Mesenchymal stem cell (in vitro differentiated cells and primary cell): Measurements from ENCODE around the gene ZNF317. TPM values are rescaled to one million over a fixed set of nuclear protein-coding genes. Genes with fewer than 3 reads are reported as not detected.

Source experiments
- DNase-seq: peaks from one replicate; pipeline ENCODE4 v3.0.0-alpha.2; 2013
- H2AFZ ChIP-seq: one replicate; pipeline ENCODE4 v1.6.1; 2013; ENCODE audit warnings: low read depth, mild to moderate bottlenecking, control low read depth, inconsistent platforms, low read length, moderate library complexity
- H2AK5ac ChIP-seq: 2 replicates; pipeline ENCODE4 v1.6.1; 2013; ENCODE audit warnings: low read length, moderate library complexity, mild to moderate bottlenecking, inconsistent platforms; ENCODE audit not compliant: severe bottlenecking
- H2BK120ac ChIP-seq: one replicate; pipeline ENCODE4 v1.6.1; 2013; ENCODE audit warnings: low read depth, mild to moderate bottlenecking, inconsistent platforms, low read length, moderate library complexity
- H2BK12ac ChIP-seq, 2 experiments: one replicate each; pipeline ENCODE4 v1.6.1; 2013; ENCODE audit warnings: inconsistent platforms in 2 of 2, low read length in 2 of 2, mild to moderate bottlenecking in 2 of 2, moderate library complexity in 2 of 2, control low read depth in 1 of 2
- H2BK15ac ChIP-seq: one replicate; pipeline ENCODE4 v1.6.1; 2013; ENCODE audit warnings: mild to moderate bottlenecking, low read depth, inconsistent platforms; ENCODE audit not compliant: poor library complexity, severe bottlenecking
- H2BK5ac ChIP-seq: 2 replicates; pipeline ENCODE4 v1.6.1; 2013; ENCODE audit warnings: low read depth, mild to moderate bottlenecking, low read length, control low read depth, inconsistent platforms; ENCODE audit not compliant: poor library complexity, severe bottlenecking
- H3K14ac ChIP-seq, 2 experiments: one replicate each; pipeline ENCODE4 v1.6.1; 2013; ENCODE audit warnings: inconsistent platforms in 2 of 2, low read length in 2 of 2, control low read depth in 1 of 2, mild to moderate bottlenecking in 1 of 2, moderate library complexity in 1 of 2
- H3K18ac ChIP-seq, 2 experiments: one replicate each; pipeline ENCODE4 v1.6.1; 2013; ENCODE audit warnings: inconsistent platforms in 2 of 2, low read length in 2 of 2, control low read depth in 1 of 2, low read depth in 1 of 2, mild to moderate bottlenecking in 1 of 2
- H3K23ac ChIP-seq, 2 experiments: one replicate each; pipeline ENCODE4 v1.6.1; 2013; ENCODE audit warnings: inconsistent platforms in 2 of 2, low read length in 2 of 2, mild to moderate bottlenecking in 2 of 2, moderate library complexity in 2 of 2, control low read depth in 1 of 2
- H3K27ac ChIP-seq: 2 replicates; pipeline ENCODE4 v1.5.1; 2013; ENCODE audit warnings: mild to moderate bottlenecking, moderate library complexity, low read length, control low read depth, inconsistent platforms; ENCODE audit not compliant: poor library complexity, severe bottlenecking
- H3K27me3 ChIP-seq, 2 experiments: 2 replicates each; pipeline versions ENCODE4 v1.6.1 to v1.7.0; 2013; ENCODE audit warnings: low read length in 2 of 2, mild to moderate bottlenecking in 2 of 2, moderate library complexity in 2 of 2, control low read depth in 1 of 2, inconsistent platforms in 1 of 2; ENCODE audit not compliant: control insufficient read depth in 1 of 2, insufficient read depth in 1 of 2
- H3K36me3 ChIP-seq, 2 experiments: 2 replicates each; pipeline versions ENCODE4 v1.6.1 to v1.7.0; 2013; ENCODE audit warnings: low read length in 2 of 2, control low read depth in 1 of 2, inconsistent platforms in 1 of 2, low read depth in 1 of 2, mild to moderate bottlenecking in 1 of 2; ENCODE audit not compliant: insufficient read depth in 2 of 2, control insufficient read depth in 1 of 2
- H3K4ac ChIP-seq, 2 experiments: one replicate each; pipeline ENCODE4 v1.6.1; 2013; ENCODE audit warnings: inconsistent platforms in 2 of 2, low read length in 2 of 2, mild to moderate bottlenecking in 2 of 2, moderate library complexity in 2 of 2, control low read depth in 1 of 2, low read depth in 1 of 2
- H3K4me1 ChIP-seq: 2 replicates; pipeline ENCODE4 v1.6.1; 2013; ENCODE audit warnings: low read depth, low read length, control low read depth; ENCODE audit not compliant: control insufficient read depth, insufficient read depth
- H3K4me2 ChIP-seq: 2 replicates; pipeline ENCODE4 v1.6.1; 2013; ENCODE audit warnings: low read length, mild to moderate bottlenecking, inconsistent platforms; ENCODE audit not compliant: poor library complexity, severe bottlenecking
- H3K4me3 ChIP-seq, 2 experiments: 2 replicates each; pipeline versions ENCODE4 v1.5.1 to v1.7.0; 2013; ENCODE audit warnings: low read length in 2 of 2, mild to moderate bottlenecking in 2 of 2, control low read depth in 1 of 2, low read depth in 1 of 2; ENCODE audit not compliant: insufficient read depth in 1 of 2
- H3K79me1 ChIP-seq: replicated peaks from 2 replicates; pipeline ENCODE4 v1.6.1; 2013; ENCODE audit warnings: mild to moderate bottlenecking, control low read depth, low read length, inconsistent platforms; ENCODE audit not compliant: poor library complexity, severe bottlenecking
- H3K9ac ChIP-seq: 2 replicates; pipeline ENCODE4 v1.7.0; 2013; ENCODE audit warnings: mild to moderate bottlenecking, low read length, moderate library complexity
- H3K9me3 ChIP-seq: 2 replicates; pipeline ENCODE4 v1.7.0; 2013; ENCODE audit warnings: mild to moderate bottlenecking, low read length; ENCODE audit not compliant: control insufficient read depth
- H4K8ac ChIP-seq: one replicate; pipeline ENCODE4 v1.6.1; 2013; ENCODE audit warnings: inconsistent platforms, mild to moderate bottlenecking, low read length, moderate library complexity
- H4K91ac ChIP-seq: one replicate; pipeline ENCODE4 v1.6.1; 2013; ENCODE audit warnings: mild to moderate bottlenecking, low read length, inconsistent platforms
- WGBS: methylation state at CpG from one replicate; pipeline ENCODE4 v1.1.7; 2013; ENCODE audit warnings: mixed read lengths; 5-methylcytosine and 5-hydroxymethylcytosine counted together
- polyA plus RNA-seq, 2 experiments: library from polyadenylated mRNA; stranded (reverse); fragments of 200-250 nt; gene quantifications; one replicate each; pipeline ENCODE4 v1.2.3, GENCODE V29; 2013

Gene ZNF317
- polyA plus RNA-seq (2013, experiment 1 of 2): 26.2 TPM
- 27.6 TPM for polyA plus RNA-seq (2013, experiment 2 of 2)

- peaks cover 21% of the 10 kb centered on the region for H3K9me3 ChIP-seq
- H4K91ac ChIP-seq: peak within 1 kb of the TSS; percentile 8
- H3K4ac ChIP-seq: peak within 1 kb of the TSS; percentile 20 to 42
- H3K4me2 ChIP-seq: peak within 1 kb of the TSS; percentile 82
- H3K9ac ChIP-seq: peak within 1 kb of the TSS; percentile 99
- peak within 1 kb of the TSS; percentile 63 to 99 for H3K4me3 ChIP-seq
- DNase-seq: peak; percentile 94
- H3K18ac ChIP-seq: peak within 1 kb of the TSS; percentile 67 to 97
- H3K27ac ChIP-seq: no peak within 1 kb of the TSS
- peak within 1 kb of the TSS; percentile 84 for H2BK15ac ChIP-seq
- no peak within 1 kb of the TSS for H2AK5ac ChIP-seq
- WGBS: 1% methylated on average over 31 of the region's 43 CpGs
- H3K14ac ChIP-seq: peak within 1 kb of the TSS in 1 of 2 experiments; percentile 46
- H3K79me1 ChIP-seq: no peaks in the 10 kb centered on the region
- peak within 1 kb of the TSS; percentile 93 for H4K8ac ChIP-seq
- H2BK120ac ChIP-seq: peak within 1 kb of the TSS; percentile 67
- H3K4me1 ChIP-seq: peaks cover 2% of the 10 kb centered on the region
- no peaks in the 10 kb centered on the region for H3K27me3 ChIP-seq
- H2BK5ac ChIP-seq: no peak within 1 kb of the TSS
- no peak within 1 kb of the TSS for H3K23ac ChIP-seq
- H3K36me3 ChIP-seq: peaks cover 0 to 3% of the 10 kb centered on the region in 2 experiments
- H2AFZ ChIP-seq: peak within 1 kb of the TSS; percentile 98
- H2BK12ac ChIP-seq: no peak within 1 kb of the TSS
Observed at GRCh38 chr19:9140159-9140874, at the start of gene ZNF317. ZNF317 (plus strand) TSS chr19:9140397; CDS start chr19:9156017, 15,620 bp downstream.

GRCh38 chr19:9107375-9107774 is 32.8 kb upstream of the ZNF317 start, which contains the start of gene OR7G2:
OR7G2 (minus strand) TSS chr19:9107475; CDS start chr19:9103243, 4,232 bp downstream.
- Histone ChIP-seq H2BK12ac (no peak within 1 kb of the TSS), H2AK5ac (no peak within 1 kb of the TSS), H3K9ac (no peak within 1 kb of the TSS), H2AFZ (no peak within 1 kb of the TSS), H3K79me1 (no peaks in the 10 kb centered on the region), H2BK15ac (no peak within 1 kb of the TSS), H2BK5ac (no peak within 1 kb of the TSS), H3K18ac (no peak within 1 kb of the TSS), H3K4ac (no peak within 1 kb of the TSS), H2BK120ac (no peak within 1 kb of the TSS), H3K9me3 (peaks cover 4% of the 10 kb centered on the region), H3K4me1 (no peaks in the 10 kb centered on the region), H3K23ac (no peak within 1 kb of the TSS), H3K27ac (no peak within 1 kb of the TSS), H4K8ac (no peak within 1 kb of the TSS), H3K4me3 (no peak within 1 kb of the TSS), H4K91ac (no peak within 1 kb of the TSS), H3K14ac (no peak within 1 kb of the TSS), H3K4me2 (no peak within 1 kb of the TSS), H3K36me3 (no peaks in the 10 kb centered on the region), H3K27me3 (no peaks in the 10 kb centered on the region)
- no peak for DNase-seq
- 56% methylated on average over 6 of the region's 8 CpGs for WGBS

- no peak overlapping the region for H3K14ac ChIP-seq
- no peak overlapping the region for H3K4me3 ChIP-seq
- H3K9ac ChIP-seq: no peak overlapping the region
- no peak overlapping the region for H2AK5ac ChIP-seq
- H3K27me3 ChIP-seq: no peaks in the 10 kb centered on the region
- H3K4me1 ChIP-seq: no peaks in the 10 kb centered on the region
- no peak overlapping the region for H2BK5ac ChIP-seq
- H4K8ac ChIP-seq: no peak overlapping the region
- H3K18ac ChIP-seq: no peak overlapping the region
- H3K23ac ChIP-seq: no peak overlapping the region
- H3K4me2 ChIP-seq: no peak overlapping the region
- H2BK15ac ChIP-seq: no peak overlapping the region
- H4K91ac ChIP-seq: no peak overlapping the region
- H2BK120ac ChIP-seq: no peak overlapping the region
- no peaks in the 10 kb centered on the region for H3K79me1 ChIP-seq
- no peak overlapping the region for H3K27ac ChIP-seq
- no peaks in the 10 kb centered on the region for H3K36me3 ChIP-seq
- peaks cover 4% of the 10 kb centered on the region for H3K9me3 ChIP-seq
- no peak overlapping the region for H2BK12ac ChIP-seq
- no peak overlapping the region for H3K4ac ChIP-seq
- no peak for DNase-seq
- no peak overlapping the region for H2AFZ ChIP-seq
- 52% methylated on average over 2 of the region's 2 CpGs for WGBS
Observed at GRCh38 chr19:9109959-9110358, 30.2 kb upstream of the ZNF317 start.

- H3K14ac ChIP-seq: no peak within 1 kb of the TSS
- no peaks in the 10 kb centered on the region for H3K27me3 ChIP-seq
- H2BK15ac ChIP-seq: no peak within 1 kb of the TSS
- H2BK120ac ChIP-seq: no peak within 1 kb of the TSS
- no peak within 1 kb of the TSS for H2AK5ac ChIP-seq
- H3K18ac ChIP-seq: no peak within 1 kb of the TSS
- H3K9ac ChIP-seq: no peak within 1 kb of the TSS
- no peak within 1 kb of the TSS for H3K4me3 ChIP-seq
- no peak within 1 kb of the TSS for H3K27ac ChIP-seq
- no peak within 1 kb of the TSS for H4K91ac ChIP-seq
- no peak within 1 kb of the TSS for H3K4me2 ChIP-seq
- H3K4ac ChIP-seq: no peak within 1 kb of the TSS
- H2BK5ac ChIP-seq: no peak within 1 kb of the TSS
- no peaks in the 10 kb centered on the region for H3K36me3 ChIP-seq
- H4K8ac ChIP-seq: no peak within 1 kb of the TSS
- no peaks in the 10 kb centered on the region for H3K9me3 ChIP-seq
- no peaks in the 10 kb centered on the region for H3K79me1 ChIP-seq
- H3K4me1 ChIP-seq: no peaks in the 10 kb centered on the region
- H2AFZ ChIP-seq: peak within 1 kb of the TSS; percentile 44
- no peak within 1 kb of the TSS for H3K23ac ChIP-seq
- WGBS: 88% methylated on average over 2 of the region's 2 CpGs
- no peak for DNase-seq
- H2BK12ac ChIP-seq: no peak within 1 kb of the TSS
Observed at GRCh38 chr19:9115307-9115813, 24.8 kb upstream of the ZNF317 start, which contains the start of gene OR7G1. OR7G1 (minus strand) TSS chr19:9115763; CDS start chr19:9115763, 0 bp downstream.
